Sigmoid colon (tissue), 7 donors: ENCODE data around the gene PLOD2. TPM values are rescaled to one million over a fixed set of nuclear protein-coding genes. Genes with fewer than 3 reads are reported as not detected.

Experiments used
- DNase-seq: peaks from one replicate; pipeline ENCODE4 v3.0.0-alpha.2; 2019
- H3K27ac ChIP-seq, 4 donors: fragments of 200-600 bp; sonication (generic); one replicate each; pipeline ENCODE4 v1.5.1; 2016 to 2019; ENCODE audit warnings: mild to moderate bottlenecking in 1 of 4
- H3K27me3 ChIP-seq, 3 donors: fragments of 200-600 bp; sonication (generic); one replicate each; pipeline ENCODE4 v1.5.1; 2019; ENCODE audit warnings: mild to moderate bottlenecking in 1 of 3
- H3K36me3 ChIP-seq, 4 donors: fragments of 200-600 bp; sonication (generic); one replicate each; pipeline ENCODE4 v1.5.1; 2016 to 2019
- H3K4me1 ChIP-seq, 4 donors: fragments of 200-600 bp; sonication (generic); one replicate each; pipeline ENCODE4 v1.5.1; 2017 to 2019
- H3K4me3 ChIP-seq, 4 donors: fragments of 200-600 bp; sonication (generic); one replicate each; pipeline ENCODE4 v1.5.1; 2017 to 2019; ENCODE audit warnings: mild to moderate bottlenecking in 2 of 4, moderate library complexity in 1 of 4
- H3K9me3 ChIP-seq, 4 donors: fragments of 200-600 bp in 3 of 4; sonication (generic) in 3 of 4; one replicate each; pipeline versions ENCODE4 v1.5.1 to v1.6.1; 2013 to 2019
- EP300 ChIP-seq, 4 donors: sonication (generic); formaldehyde crosslinking; IDR thresholded peaks; one replicate each; pipeline ENCODE4 v1.6.1; 2017; ENCODE audit warnings: antibody characterized with exemption in 4 of 4
- POLR2A ChIP-seq, 2 donors: fragments of 450-650 bp; IDR thresholded peaks; one replicate each; pipeline ENCODE4 v1.6.1; 2016; ENCODE audit warnings: antibody characterized with exemption in 2 of 2, mild to moderate bottlenecking in 2 of 2, moderate library complexity in 2 of 2
- POLR2AphosphoS5 ChIP-seq, 4 donors: sonication (generic); formaldehyde crosslinking; IDR thresholded peaks; one replicate each; pipeline ENCODE4 v1.6.1; 2017; ENCODE audit warnings: antibody characterized with exemption in 4 of 4
- WGBS, 2 donors: extraction: QIAGEN DNeasy Blood & Tissue Kit; methylation state at CpG; one replicate each; pipeline ENCODE4 v1.1.7; 2013; 5-methylcytosine and 5-hydroxymethylcytosine counted together
- intact Hi-C: fragments of 100-400 bp; cut with DNase I; formaldehyde crosslinking; loops from one replicate; pipeline ENCODE4 v1.15.1; 2023
- polyA plus RNA-seq, 3 donors: library from polyadenylated mRNA; stranded (reverse); fragments of 200-250 nt; gene quantifications; one replicate each; pipeline ENCODE4 v1.2.3, GENCODE V29; 2013
- total RNA-seq, 4 donors: library from RNA; depleted of rRNA; stranded (reverse); fragments of >200 nt; gene quantifications; one replicate each; pipeline ENCODE4 v1.1.0, GENCODE V29; 2016
- TF ChIP-seq, protein P1 (sequence below), 4 experiments: fragments of 450-650 bp in 3 of 4; fragments of 200-600 bp in 1 of 4; IDR thresholded peaks; one replicate each; pipeline ENCODE4 v1.5.1; 2016 to 2019; ENCODE audit warnings: antibody characterized with exemption in 4 of 4, mild to moderate bottlenecking in 3 of 4, moderate library complexity in 2 of 4
- donor health status: healthy with polysubstance abuse.
- donor health status: Bipolar disorder and iron deficiency.
- donor health status: healthy.

Gene PLOD2
- total and polyA plus RNA-seq, 7 donors = 13.6 to 79.9 (median 63.3) TPM

DNA sequence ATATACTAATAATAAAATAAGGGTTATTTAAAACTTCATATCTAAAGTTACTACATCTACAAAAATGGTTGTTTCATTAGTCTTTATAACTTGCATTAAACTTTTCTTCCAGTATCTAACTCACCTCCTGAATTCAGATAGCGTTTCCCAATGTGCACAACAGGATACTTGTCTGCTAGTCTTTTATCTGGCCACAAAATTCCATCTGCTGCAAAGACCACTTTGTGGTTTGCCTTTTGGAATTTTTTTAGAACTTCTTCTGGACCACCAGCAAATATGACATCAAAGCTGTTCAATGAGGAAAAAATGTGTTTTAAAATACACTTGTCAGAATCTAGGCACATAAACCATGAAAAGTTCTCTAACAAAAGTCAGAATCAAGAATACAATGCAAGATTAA, 50.8 kb downstream of the PLOD2 start:
- WGBS, 2 donors = 93% methylated on average over 1 of the region's 1 CpG
- H3K27ac ChIP-seq = no peak overlapping the region
- no peaks in the 10 kb centered on the region for H3K27me3 ChIP-seq
- intact Hi-C loops = no loop called here
- no peaks in the 10 kb centered on the region for H3K9me3 ChIP-seq
- no peak for DNase-seq
- TF ChIP-seq EP300 (IDR thresholded peaks at IDR 0.05) (no peak), POLR2AphosphoS5 (IDR thresholded peaks at IDR 0.05) (no peak), POLR2A (IDR thresholded peaks at IDR 0.05) (no peak)
- TF ChIP-seq, protein P1, sequence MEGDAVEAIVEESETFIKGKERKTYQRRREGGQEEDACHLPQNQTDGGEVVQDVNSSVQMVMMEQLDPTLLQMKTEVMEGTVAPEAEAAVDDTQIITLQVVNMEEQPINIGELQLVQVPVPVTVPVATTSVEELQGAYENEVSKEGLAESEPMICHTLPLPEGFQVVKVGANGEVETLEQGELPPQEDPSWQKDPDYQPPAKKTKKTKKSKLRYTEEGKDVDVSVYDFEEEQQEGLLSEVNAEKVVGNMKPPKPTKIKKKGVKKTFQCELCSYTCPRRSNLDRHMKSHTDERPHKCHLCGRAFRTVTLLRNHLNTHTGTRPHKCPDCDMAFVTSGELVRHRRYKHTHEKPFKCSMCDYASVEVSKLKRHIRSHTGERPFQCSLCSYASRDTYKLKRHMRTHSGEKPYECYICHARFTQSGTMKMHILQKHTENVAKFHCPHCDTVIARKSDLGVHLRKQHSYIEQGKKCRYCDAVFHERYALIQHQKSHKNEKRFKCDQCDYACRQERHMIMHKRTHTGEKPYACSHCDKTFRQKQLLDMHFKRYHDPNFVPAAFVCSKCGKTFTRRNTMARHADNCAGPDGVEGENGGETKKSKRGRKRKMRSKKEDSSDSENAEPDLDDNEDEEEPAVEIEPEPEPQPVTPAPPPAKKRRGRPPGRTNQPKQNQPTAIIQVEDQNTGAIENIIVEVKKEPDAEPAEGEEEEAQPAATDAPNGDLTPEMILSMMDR (IDR thresholded peaks at IDR 0.05) = no peak
- no peak overlapping the region for H3K4me3 ChIP-seq
- peaks cover 0 to 33% (median 3%) of the 10 kb centered on the region in 4 donors for H3K36me3 ChIP-seq
- no peaks in the 10 kb centered on the region for H3K4me1 ChIP-seq

DNA sequence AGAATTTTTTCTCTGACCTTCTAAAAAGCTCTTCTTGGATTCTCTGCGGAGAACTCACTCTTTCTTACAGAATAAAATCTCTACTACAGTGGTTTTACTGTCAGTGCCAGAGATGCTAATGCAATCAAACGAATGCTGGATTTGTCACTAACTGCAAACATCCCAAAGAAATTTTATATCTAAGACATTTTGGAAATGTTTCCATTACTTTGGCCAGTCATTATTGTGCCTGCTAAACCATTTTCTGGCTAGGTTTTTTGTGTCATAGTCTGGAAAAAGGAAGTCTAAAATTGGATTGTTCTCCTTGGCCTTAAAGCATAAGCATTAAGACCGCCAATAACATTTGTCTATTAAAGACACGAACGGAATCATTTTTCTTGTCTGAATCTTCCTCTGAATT, 54.0 kb downstream of the PLOD2 start:
- Histone ChIP-seq H3K9me3 (no peaks in the 10 kb centered on the region), H3K4me1 (no peaks in the 10 kb centered on the region), H3K27me3 (no peaks in the 10 kb centered on the region), H3K4me3 (no peak overlapping the region), H3K27ac (no peak overlapping the region), H3K36me3 (peaks cover 5 to 55% (median 9%) of the 10 kb centered on the region in 4 donors)
- TF ChIP-seq POLR2A (IDR thresholded peaks at IDR 0.05) = no peak
- no peak for TF ChIP-seq EP300 (IDR thresholded peaks at IDR 0.05)
- TF ChIP-seq, protein P1 (IDR thresholded peaks at IDR 0.05) = no peak
- TF ChIP-seq POLR2AphosphoS5 (IDR thresholded peaks at IDR 0.05) = no peak
- WGBS, 2 donors = 87 to 95% methylated on average over 5 of the region's 5 CpGs
- no peak for DNase-seq
- intact Hi-C loops = no loop called here

DNA sequence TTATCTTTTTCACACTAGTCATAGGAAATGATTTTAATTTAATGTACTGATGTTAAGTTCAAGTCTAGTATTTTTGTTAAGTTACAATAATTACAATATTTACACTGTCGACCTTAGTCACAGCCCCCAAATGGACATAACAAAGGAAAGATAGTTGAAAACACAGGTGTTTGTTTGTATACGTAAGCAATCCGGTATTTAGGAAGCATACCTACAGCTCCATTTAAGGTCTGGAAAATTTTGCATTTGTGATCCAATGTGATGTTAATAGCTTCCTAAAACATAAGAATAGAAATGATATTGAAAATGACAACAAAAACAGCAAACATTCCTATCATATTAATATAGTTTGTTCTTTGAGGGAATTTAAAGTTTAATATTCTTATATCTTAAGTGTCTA, 56.9 kb downstream of the PLOD2 start:
- TF ChIP-seq EP300 (IDR thresholded peaks at IDR 0.05) (no peak), POLR2A (IDR thresholded peaks at IDR 0.05) (no peak), POLR2AphosphoS5 (IDR thresholded peaks at IDR 0.05) (no peak)
- TF ChIP-seq, protein P1 (IDR thresholded peaks at IDR 0.05) = no peak
- intact Hi-C loops = no loop called here
- WGBS, 2 donors = 95 to 96% methylated on average over 3 of the region's 3 CpGs
- H3K4me1 ChIP-seq = no peaks in the 10 kb centered on the region
- no peak overlapping the region for H3K4me3 ChIP-seq
- H3K27me3 ChIP-seq = no peaks in the 10 kb centered on the region
- peaks cover 5 to 58% (median 9%) of the 10 kb centered on the region in 4 donors for H3K36me3 ChIP-seq
- DNase-seq = no peak
- no peaks in the 10 kb centered on the region for H3K9me3 ChIP-seq
- no peak overlapping the region for H3K27ac ChIP-seq

DNA sequence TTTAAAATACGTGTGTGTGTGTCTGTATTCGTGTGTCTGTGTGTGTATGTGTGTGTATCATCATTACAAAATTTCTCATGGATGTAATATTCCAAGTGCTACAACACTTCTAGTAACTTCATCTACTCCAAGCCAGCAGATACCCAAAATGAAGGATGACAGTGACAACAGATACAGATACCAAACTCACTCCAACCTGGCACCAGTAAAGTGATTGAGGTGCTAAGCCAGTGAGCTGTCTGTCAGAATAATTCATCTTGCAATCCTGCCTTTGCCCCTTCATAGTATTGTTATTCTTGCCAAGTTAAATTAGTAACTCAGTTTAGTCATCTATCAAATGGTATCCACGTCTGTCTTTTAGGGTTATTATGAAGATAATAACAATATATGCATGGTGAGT, 58.1 kb downstream of the PLOD2 start:
- WGBS, 2 donors = 88 to 91% methylated on average over 3 of the region's 3 CpGs
- peaks cover 5 to 57% (median 9%) of the 10 kb centered on the region in 4 donors for H3K36me3 ChIP-seq
- no peaks in the 10 kb centered on the region for H3K9me3 ChIP-seq
- H3K27me3 ChIP-seq = no peaks in the 10 kb centered on the region
- TF ChIP-seq POLR2AphosphoS5 (IDR thresholded peaks at IDR 0.05) (no peak), POLR2A (IDR thresholded peaks at IDR 0.05) (no peak), EP300 (IDR thresholded peaks at IDR 0.05) (no peak)
- TF ChIP-seq, protein P1 (IDR thresholded peaks at IDR 0.05) = no peak
- intact Hi-C loops = no loop called here
- no peak overlapping the region for H3K4me3 ChIP-seq
- DNase-seq = no peak
- H3K4me1 ChIP-seq = no peaks in the 10 kb centered on the region
- H3K27ac ChIP-seq = no peak overlapping the region

DNA sequence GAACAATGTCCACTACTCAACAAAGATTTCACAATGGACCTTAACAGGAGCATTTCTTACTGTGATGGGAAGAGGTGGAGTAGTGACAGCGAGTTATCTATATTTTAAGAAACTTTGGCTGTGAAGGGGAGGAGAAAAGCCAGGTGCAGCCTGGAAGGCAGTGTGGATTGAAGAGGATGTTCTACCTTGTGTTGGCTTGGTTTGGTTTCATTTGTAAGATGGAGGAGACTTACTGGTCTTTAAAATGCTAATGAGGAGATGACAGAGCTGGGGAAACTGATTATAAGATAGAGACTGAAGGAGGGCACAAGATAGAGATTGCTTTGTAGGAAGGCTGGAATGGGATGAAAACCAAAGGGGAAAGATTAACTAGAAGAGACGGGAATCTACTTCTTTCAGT, 59.4 kb downstream of the PLOD2 start:
- Histone ChIP-seq H3K4me3 (no peak overlapping the region), H3K36me3 (peaks cover 5 to 57% (median 9%) of the 10 kb centered on the region in 4 donors), H3K9me3 (no peaks in the 10 kb centered on the region), H3K27me3 (no peaks in the 10 kb centered on the region), H3K27ac (no peak overlapping the region), H3K4me1 (no peaks in the 10 kb centered on the region)
- no peak for TF ChIP-seq POLR2A (IDR thresholded peaks at IDR 0.05)
- 92 to 100% methylated on average over 2 of the region's 2 CpGs for WGBS, 2 donors
- DNase-seq = no peak
- intact Hi-C loops = no loop called here
